Left colon (tissue), 2 donors: ENCODE results near the gene RNF213. TPM values are rescaled to one million over a fixed set of nuclear protein-coding genes. Genes with fewer than 3 reads are reported as not detected.

Source experiments
- ATAC-seq: fragments of 200-7000 bp; cut with Tn5 transposase; one replicate; pipeline ENCODE4 v1.9.1; 2020; ENCODE audit warnings: mild to moderate bottlenecking, moderate library complexity
- DNase-seq, 2 donors: peaks; one replicate each; pipeline ENCODE4 v3.0.0-alpha.2; 2020
- intact Hi-C, 2 donors: fragments of 100-400 bp; cut with DNase I in 1 of 2; cut with micrococcal nuclease in 1 of 2; formaldehyde crosslinking; loops; one replicate each; pipeline versions ENCODE4 v1.11.2 to v1.14.0; 2022; cut with DNase I, micrococcal nuclease
- total RNA-seq, 2 donors: library from RNA; stranded (reverse); fragmentation: NEBNext Ultra II Directional; extraction: Animal tissue kit (Norgen Biotek cat#: 25700); gene quantifications; one replicate each; pipeline ENCODE4 v1.2.1, GENCODE V29; 2021
- donor health status: DM: no; HTN: no; CAD: no.
- donor health status: DM: yes; HTN: yes; CAD: no.

The RNF213 gene
- total RNA-seq, 2 donors from 2014 or later = 95.9 to 142 TPM

- intact Hi-C loops = no loop called here
- DNase-seq (no peak), ATAC-seq (no peak)
Observed at GRCh38 chr17:80372456-80372855, 111.8 kb downstream of the RNF213 start.

- intact Hi-C loops = no loop called here
- DNase-seq (peak in 1 of 2 donors; percentile 16), ATAC-seq (no peak)
Observed at GRCh38 chr17:80372922-80373570, 112.4 kb downstream of the RNF213 start.

DNA sequence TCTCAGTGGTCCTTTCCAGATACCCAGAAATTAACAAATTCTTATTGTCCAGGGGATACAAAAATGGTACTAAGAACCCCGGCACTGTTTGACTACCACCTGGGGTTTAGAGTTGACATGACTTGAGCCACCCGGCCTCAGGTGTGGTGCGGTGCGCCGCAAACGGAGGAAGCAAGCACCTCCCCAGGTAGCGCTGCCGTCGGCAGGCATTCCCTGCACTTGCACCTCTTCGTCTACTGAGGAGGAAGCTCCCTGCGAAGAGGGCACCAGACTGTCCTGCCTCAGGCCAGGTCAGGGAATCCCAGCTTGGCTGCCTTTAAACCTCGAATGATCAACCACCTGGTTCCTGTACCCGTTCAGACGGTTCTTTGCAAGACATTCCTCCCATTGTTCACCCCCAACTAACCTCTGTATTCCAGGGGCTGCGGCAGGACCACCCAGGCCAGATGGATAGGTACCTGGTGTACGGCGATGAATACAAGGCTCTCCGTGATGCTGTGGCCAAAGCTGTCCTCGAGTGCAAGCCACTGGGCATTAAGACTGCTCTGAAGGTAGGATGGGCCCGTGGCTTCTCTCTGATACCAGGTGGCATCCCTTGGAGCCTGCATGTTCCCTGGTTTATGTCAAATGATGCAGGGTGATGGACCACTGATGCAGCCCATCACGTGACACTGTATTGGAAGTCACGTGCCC is 113.5 kb downstream of the RNF213 start:
- intact Hi-C loops = no loop called here
- ATAC-seq (no peak), DNase-seq (no peak)

DNA sequence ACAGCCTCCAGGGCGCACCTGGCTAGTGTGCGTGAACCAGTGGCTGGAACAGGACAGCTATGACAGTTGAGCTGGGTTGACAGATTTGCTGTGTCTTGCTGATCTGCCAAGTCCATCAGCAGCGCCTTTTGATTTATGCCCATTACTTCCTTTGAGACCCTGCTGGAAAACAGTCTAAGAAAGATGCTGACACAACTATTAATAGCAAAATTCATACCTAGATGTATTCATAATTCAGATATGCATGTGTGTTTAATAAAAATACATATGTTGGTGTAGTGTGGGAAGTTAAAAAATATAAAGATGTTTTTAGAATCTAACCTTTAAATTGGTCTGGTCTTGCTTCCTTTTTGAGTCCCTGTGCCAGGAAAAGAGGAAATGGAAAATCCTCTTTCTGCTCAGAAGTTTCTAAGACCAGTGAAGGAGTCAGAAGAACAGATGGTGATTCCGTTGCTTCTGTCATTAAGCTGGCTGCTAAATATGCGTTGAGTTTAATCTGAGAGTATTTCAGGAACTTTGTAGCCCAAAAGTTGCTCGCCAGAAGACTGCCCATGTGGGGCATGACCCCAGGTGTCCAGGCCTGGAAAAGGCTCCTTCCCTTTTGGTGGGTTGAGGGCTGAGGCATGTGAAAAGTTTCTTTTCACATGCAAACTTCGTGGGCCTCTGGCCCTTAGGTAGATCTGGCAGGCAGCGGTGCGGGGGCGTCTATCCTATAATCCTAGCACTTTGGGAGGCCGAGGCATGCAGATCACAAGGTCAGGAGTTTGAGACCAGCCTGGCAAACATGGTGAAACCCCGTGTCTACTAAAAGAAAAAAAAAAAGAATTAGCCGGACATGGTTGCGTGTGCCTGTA is 114.3 kb downstream of the RNF213 start:
- intact Hi-C loops = no loop called here
- no peak for DNase-seq
- ATAC-seq = no peak

DNA sequence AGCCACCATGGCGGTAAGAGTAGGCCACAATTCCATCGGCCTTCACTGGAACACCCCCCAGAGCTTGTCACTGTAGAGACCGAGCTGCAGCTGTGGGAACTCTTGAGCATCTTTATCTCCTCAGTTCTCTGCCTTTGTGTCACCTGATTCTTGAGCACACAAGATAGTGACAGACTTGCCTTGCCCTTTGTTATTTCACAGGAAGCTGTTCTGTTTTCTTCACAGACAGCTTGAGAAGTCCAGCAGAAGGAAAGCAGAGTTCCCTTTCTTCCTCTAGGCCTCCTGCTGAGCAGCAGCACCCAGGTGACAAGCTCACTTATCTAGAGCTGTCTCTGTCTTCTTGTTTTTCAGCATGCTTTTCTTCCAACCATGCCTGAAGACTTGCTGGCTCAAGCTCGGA is 115.9 kb downstream of the RNF213 start:
- ATAC-seq = no peak
- DNase-seq = no peak
- intact Hi-C loops = no loop called here

GRCh38 chr17:80377798-80378197 is 117.1 kb downstream of the RNF213 start:
- no peak for ATAC-seq

GRCh38 chr17:80379348-80379747 is 118.7 kb downstream of the RNF213 start:
- DNase-seq (no peak), ATAC-seq (no peak)
- intact Hi-C loops = no loop called here

More at GRCh38 chr17:80377798-80378197, 117.1 kb downstream of the RNF213 start:
- DNase-seq = no peak
- intact Hi-C loops = no loop called here

DNA sequence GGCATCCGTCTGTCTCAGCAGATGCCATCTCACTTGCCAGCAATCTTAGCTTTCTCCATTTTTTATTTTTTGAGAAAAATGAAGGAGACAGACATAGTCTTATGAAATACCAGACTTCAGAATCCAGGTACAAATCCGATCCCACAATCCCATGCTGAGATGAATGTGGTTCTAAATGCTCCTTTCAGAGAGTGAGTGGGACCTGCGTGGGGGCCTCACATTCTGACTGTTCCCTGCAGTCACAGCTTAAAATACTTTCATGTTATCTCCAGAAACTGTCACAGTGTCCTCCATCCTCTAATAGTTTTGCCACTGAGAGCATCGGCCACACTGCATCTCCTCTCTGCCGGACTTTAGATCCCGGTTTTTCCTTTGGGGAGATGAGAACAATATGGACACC is 119.4 kb downstream of the RNF213 start:
- intact Hi-C loops = no loop called here

GRCh38 chr17:80380555-80381002 is 119.9 kb downstream of the RNF213 start:
- DNase-seq (no peak), ATAC-seq (no peak)
- intact Hi-C loops = no loop called here

More for the DNA sequence above, 119.4 kb downstream of the RNF213 start:
- ATAC-seq (no peak), DNase-seq (no peak)

- intact Hi-C loops = no loop called here
- no peak for DNase-seq
- ATAC-seq = no peak
Observed at GRCh38 chr17:80381416-80381923, 120.8 kb downstream of the RNF213 start.

DNA sequence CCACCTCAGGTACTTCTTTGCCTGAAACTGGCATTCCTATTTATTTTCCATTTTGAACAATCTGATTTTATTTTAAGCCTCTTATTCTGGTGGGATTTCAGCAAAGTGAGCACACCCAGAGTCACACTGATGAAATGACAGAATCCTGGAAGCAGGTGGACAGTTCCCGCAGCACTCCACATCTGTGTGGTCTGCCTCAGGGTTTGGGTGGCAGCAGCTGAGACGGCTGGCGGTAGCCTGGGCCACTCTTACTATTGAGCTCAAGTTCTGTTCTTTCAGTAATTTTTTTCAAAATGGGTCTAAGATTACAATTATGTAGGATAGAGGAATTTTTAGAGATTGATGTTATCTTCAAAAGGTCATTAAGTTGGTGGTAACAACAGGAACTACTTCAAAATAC is 121.8 kb downstream of the RNF213 start:
- intact Hi-C loops = no loop called here
- ATAC-seq (no peak), DNase-seq (no peak)

DNA sequence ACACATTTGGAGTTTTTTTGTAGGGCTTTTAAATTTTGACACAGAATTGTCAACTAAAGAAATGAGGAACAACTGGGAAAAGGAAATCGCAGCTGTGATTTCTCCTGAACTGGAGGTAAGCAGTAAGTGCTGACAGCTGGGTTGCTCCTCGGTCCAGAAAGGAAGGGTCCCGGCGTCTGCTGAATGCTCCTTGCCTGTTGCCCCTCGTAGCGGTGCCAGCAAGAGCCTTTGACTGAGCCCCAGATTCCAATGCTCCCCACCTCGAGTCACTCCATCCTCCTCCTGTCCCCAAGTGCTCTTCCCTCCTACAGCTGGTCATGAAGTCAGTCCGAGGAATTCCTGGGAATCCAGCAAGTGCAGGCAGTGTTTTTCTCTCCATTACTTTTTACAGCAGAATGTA is 122.3 kb downstream of the RNF213 start:
- DNase-seq (no peak), ATAC-seq (no peak)
- intact Hi-C loops = no loop called here

DNA sequence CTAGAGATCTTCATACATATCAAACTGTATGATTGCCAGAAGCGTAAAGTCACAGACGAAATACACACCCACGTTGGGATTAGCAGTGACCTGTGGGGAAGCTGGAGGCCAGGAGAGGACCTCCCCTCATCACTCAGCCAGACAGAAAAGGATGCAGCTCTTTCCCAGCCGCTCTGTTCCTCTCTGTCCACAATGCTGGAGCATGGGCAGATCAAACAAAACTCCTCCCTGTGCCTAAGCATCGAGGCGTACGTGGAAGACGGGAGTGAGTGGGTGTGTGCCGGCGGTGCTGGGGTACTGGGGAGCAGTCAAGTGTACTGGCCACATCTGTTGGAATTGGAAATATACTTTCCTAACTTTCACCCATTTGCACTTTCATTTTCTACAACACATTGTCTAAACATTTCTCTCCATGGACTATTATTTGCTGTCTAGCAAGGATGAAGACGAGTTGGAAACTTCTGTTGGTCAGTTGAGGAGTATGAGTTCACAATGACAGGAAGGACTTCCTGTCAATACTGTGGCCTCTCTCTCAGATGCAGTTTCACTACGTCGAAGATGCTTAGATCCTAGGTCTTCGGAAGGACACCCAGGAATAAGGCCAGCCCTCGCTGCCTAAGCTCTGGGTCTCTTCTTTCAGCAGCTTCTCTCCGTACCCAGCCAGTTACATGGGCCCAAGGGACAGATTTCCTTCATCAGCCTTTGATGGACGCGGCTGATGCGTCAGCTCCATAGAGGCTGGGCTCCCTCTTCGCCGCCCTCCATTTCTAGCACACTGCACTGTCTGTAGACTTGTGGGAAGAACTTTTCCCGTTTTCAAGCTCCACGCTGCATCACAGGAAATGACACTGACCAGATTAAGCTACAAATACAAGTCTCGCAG is 123.7 kb downstream of the RNF213 start:
- intact Hi-C loops = no loop called here

DNA sequence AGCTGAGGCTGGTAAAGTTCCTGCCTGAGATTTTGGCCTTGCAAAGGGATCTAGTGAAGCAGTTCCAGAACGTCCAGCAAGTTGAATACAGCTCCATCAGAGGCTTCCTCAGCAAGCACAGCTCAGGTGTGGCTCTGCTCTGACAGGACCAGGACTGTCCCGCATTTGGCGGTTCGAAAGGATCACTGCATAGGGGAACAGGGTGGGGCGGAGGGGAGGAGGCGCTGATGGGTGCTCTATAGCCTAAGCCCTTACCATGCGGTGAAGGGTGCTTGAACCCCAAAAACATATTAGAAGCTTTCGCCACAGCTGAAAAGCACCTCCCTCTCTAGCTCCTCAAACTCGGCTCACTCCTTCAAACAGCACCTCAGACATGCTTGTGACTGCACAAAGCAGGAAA is 124.4 kb downstream of the RNF213 start:
- intact Hi-C loops = no loop called here
- ATAC-seq (peak; percentile 7), DNase-seq (no peak)

More for the DNA sequence above, 123.7 kb downstream of the RNF213 start:
- ATAC-seq (no peak), DNase-seq (no peak)

DNA sequence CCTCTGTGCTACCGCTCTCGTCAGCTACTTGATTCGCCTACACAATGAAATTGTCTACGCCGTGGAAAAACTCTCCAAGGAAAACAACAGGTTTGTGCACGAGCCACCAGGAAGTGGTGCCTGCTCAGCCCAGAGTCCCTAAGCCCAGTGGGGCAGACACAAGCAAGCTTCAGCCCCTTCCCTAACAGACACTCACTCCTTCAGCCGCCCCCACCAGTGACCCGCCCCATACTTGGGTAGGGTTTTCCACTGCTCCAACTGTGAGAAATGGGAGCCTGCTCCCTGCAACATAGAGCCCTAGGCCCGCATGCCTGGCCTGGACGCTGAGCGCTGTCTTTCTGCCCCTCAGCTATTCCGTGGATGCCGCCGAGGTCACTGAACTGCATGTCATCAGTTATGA is 125.7 kb downstream of the RNF213 start:
- ATAC-seq (no peak), DNase-seq (no peak)
- intact Hi-C loops = no loop called here

GRCh38 chr17:80387071-80387470 is 126.4 kb downstream of the RNF213 start:
- intact Hi-C loops = no loop called here
- DNase-seq (no peak), ATAC-seq (no peak)

GRCh38 chr17:80388175-80388574 is 127.5 kb downstream of the RNF213 start:
- DNase-seq (no peak), ATAC-seq (no peak)

DNA sequence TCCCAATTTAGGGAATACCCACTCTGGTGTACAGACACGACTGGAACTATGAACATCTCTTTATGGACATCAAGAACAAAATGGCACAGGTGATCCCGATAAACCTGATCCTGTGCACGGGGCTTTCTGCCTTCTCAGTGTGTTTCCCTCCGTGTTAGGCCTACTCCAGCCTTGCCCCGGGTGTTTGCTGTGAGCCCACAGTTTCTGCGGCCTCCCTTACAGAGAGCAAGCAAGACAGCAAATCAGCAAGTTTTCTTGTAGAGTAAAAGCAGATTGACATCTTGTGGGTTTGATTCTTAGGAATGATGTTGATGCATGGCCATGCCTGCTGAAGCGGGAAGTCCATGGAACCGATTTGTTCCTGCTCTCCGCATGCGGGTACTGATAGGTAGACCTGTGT is 127.9 kb downstream of the RNF213 start:
- intact Hi-C loops = no loop called here
- ATAC-seq = no peak
- no peak for DNase-seq

More at GRCh38 chr17:80388175-80388574, 127.5 kb downstream of the RNF213 start:
- intact Hi-C loops = no loop called here
